ENCODE measurements around the gene SAMD11.

- no peak for TF ChIP-seq EZH2 (IDR thresholded peaks at IDR 0.05; ENCODE audit: insufficient read depth, poor library complexity, severe bottlenecking)
- TF ChIP-seq EZH2phosphoT487 (IDR thresholded peaks at IDR 0.05; ENCODE audit: insufficient read depth, low read depth): no peak
Observed at GRCh38 chr1:930633-931138, 7.0 kb downstream of the SAMD11 start.

Measured in GM23248 (cell line).